GM18867 (cell line): ENCODE measurements around the gene MUC2.

ENCODE experiments used
- ATAC-seq: cut with Tn5 transposase; IDR thresholded peaks from one replicate; pipeline ENCODE4 v1.9.1; 2021; ENCODE audit warnings: mild to moderate bottlenecking, moderate library complexity; ENCODE audit not compliant: unreplicated experiment

Gene MUC2

DNA sequence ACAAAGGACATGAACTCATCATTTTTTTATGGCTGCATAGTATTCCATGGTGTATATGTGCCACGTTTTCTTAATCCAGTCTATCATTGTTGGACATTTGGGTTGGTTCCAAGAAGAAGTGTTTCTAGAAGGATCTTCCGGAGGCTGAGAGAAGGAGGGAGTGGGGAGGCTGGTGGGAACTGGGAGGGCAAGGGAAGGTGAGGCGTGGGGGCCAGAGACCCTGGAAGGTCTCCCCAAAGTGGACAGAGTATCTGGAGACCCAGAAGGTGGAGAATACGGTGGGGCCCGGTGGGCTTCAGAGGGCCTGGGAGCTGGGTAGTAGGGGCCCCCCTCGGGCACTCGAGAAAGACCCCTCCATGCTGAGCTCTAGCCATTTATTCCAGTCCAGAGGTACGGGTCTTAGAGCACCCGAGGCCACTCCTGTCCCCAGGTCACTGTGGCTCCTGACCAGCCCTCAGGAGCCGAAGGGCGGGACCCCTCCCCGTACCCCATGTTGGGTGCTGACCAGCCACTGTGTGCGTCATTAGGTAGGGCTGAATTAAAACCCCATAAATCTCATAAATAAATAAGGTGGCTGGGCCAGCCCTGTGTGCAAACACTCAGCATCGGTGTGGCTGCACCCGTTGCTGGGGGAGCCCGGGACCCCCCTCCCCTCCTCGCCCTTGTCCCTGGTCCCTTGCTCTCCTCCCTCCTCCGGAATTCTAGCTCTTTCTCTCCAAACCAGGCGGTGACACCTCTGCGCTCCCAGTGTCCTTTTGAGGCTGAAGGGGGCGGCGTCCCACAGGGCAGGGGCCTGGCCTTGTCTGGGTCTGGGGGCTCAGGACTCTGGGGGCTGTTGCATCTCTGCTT, 44.3 kb downstream of the MUC2 start:
- ATAC-seq = no peak

DNA sequence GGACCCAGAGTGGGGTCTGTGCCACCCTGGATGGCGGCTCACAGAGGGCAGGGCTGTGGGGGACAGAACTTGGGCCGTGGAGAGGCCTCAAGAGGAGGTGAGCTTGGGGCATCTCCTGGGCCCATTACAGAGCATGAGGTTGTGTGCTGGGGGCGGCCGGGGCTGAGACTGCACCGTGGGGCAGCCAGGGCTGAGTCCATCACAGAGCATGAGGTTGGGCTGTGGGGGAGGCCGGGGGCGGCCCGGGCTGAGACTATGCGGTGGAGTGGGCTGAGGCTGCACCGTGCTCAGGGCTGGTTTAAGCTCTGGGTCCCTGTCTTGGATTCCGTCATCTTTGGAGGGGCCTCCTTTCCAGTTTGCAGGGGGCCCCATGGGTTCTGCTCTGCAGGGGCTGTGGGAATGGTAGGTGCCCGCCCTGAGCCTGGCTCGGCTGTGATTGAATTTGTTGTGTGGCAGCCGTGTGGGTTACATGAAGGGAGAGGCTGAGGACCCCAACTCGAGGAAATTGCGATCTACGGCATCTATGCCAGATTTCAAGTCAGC, 45.0 kb downstream of the MUC2 start:
- ATAC-seq = no peak

DNA sequence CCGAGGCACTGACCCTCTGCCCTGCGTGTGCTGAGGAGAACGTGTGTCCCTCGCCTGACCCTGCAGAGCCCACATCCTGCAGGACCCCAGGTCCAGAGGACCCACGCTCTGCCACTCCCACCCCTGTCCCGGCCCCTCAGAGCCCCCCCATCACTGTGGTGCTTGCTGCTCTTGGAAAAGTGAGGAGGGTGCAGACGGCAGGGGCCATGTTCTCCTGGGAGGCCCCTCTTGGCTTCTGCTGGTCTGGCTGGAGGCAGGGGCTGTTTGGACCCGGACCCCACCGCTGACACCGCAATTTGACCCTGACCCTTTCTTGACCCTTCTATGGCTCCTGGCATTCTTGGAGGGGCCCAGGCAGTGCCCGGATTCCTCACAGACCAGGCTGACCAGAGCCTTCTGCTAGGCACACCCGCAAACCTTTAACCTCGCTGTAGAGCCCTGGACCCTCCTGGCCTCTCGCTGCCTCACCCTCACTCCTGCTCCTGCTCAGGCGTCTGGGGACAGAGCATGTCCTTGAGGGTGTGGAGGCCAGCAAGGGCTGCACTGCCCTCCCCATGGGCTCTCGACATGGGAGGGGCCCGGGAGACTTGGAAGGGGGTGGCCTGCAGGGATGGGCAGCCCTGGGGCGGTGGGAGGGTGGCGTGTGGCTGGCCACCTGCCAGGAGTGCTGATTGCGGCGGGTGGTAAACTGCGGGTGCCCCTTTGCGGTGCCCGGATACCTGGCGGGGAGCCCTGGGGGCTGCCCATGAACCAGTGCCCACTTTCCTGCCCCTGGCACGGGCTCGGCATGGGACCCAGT, 46.1 kb downstream of the MUC2 start:
- no peak for ATAC-seq

DNA sequence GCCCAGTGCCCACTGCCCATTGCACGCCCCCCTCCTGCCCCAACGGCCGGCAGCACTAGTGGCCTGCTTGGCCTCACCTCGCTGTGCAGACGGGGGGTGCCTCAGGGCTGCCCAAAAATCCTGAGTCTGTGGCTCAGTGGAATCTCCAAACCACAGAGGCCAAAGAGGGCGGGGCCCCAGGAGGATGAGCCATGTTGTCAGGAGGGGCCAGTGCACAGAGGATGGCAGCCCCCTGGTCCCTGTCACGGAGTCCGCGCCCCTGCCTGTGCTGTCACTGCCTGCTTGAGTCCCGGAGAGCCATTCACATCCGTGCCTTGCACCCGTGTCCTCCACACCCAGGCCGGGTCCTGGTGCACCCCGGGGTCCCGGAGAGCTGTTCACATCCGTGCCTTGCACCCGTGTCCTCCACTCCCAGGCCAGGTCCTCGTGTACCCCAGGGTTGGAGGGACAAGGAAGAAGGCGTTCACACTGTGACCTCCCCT, 46.7 kb downstream of the MUC2 start:
- ATAC-seq = no peak

DNA sequence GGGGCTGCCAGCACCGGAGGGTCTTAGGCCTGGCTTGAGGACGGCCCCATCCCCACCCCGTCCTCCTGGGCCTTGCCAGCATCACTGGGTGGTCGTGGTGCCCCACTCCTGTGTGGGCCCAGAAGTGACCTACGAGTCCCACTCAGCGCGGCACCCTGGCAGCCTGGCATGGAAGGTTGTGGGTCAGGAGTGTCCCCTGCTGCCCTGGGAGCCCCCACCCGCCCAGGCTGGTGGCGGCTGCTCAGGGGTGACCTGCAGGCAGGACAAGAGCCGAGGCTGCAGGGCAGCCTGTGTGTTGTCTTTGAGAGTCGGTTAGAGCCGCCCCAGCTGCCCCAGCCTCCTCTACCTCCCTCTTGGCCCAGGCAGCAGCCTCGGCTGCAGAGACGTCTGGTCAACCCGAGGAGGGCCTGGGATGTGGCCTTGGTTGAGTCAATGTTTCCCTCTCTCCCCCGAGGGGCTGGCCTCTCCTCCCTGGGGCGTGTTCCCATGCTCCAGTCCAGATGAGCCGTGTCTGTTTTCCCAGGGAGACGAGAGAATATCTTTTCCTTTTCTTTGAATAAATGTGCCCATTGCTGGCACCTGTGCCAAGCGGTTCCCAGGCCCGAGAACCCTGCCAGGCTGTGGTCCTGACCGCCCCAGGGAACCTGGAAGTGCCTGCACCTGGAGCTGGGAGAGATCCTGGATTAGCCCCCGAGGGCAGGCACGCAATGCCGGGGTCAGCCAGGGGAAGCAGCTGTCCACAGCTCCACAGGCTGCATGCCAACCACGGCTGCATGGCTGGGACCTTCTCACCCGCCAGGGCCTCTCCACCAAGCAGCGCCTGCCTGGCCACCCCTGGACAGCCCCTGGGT, 47.4 kb downstream of the MUC2 start:
- no peak for ATAC-seq

DNA sequence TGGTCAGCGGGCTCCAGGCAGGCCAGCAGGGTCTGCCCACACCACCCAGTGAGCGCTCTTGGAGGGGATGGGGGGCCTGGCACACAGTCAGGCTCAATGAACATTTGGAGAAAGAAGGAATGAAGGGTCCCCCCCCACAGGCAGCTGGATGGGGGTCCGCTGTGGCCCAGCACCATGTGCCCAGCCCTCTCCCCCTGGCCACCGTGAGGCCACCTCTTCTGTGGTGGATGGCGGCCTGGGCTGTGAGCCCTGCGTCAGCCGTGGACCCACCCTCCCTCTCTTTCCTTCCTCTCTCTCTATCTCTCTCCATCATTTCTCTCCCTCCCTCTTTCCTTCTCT, 48.0 kb downstream of the MUC2 start:
- ATAC-seq = no peak

DNA sequence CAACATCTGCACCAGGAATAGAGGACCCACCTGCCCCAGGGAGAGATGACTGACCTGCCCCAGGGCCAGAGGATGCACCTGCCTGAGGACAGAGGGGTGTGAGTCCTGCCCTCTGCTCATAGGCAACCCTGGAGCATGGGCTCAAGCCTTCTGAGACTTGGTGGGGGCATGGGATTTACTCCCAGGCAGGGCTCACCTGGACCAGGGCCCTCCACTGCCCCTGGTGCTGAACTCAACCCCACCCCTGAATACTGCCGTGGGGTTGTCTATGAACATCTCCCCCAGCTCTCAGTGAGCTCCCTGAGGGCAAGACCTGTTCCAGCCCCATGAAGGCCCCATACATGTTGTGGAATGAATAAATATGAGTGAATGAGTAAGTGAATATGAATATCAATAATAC, 49.3 kb downstream of the MUC2 start:
- no peak for ATAC-seq
